Thyroid gland (tissue), 4 donors: ENCODE results near the gene ZBTB6. TPM values are rescaled to one million over a fixed set of nuclear protein-coding genes. Genes with fewer than 3 reads are reported as not detected.

ENCODE experiments used
- DNase-seq, 2 donors: peaks; one replicate each; pipeline ENCODE4 v3.0.0-alpha.2; 2019
- H3K27ac ChIP-seq, 3 donors: fragments of 200-600 bp; sonication (generic); 1 replicate in 2 of 3; 2 replicates in 1 of 3; pipeline ENCODE4 v1.5.1; 2016 to 2019; ENCODE audit warnings: mild to moderate bottlenecking in 1 of 3, moderate library complexity in 1 of 3
- H3K27me3 ChIP-seq: fragments of 200-600 bp; sonication (generic); one replicate; pipeline ENCODE4 v1.5.1; 2019
- H3K36me3 ChIP-seq, 2 donors: fragments of 200-600 bp; sonication (generic); one replicate each; pipeline ENCODE4 v1.5.1; 2016 to 2019
- H3K4me1 ChIP-seq, 2 donors: fragments of 200-600 bp; sonication (generic); one replicate each; pipeline ENCODE4 v1.5.1; 2017 to 2019
- H3K4me3 ChIP-seq, 3 donors: fragments of 200-600 bp; sonication (generic); replicated peaks in 1 of 3; 1 replicate in 2 of 3; 2 replicates in 1 of 3; pipeline ENCODE4 v1.5.1; 2016; ENCODE audit warnings: mild to moderate bottlenecking in 1 of 3
- H3K9me3 ChIP-seq: fragments of 200-600 bp; sonication (generic); one replicate; pipeline ENCODE4 v1.5.1; 2017
- CTCF ChIP-seq, 6 experiments: fragments of 200-600 bp in 3 of 6; fragments of 450-650 bp in 3 of 6; sonication (generic) in 3 of 6; IDR thresholded peaks; one replicate each; pipeline ENCODE4 v1.5.1; 2016 to 2019; ENCODE audit warnings: antibody characterized with exemption in 6 of 6, mild to moderate bottlenecking in 2 of 6, inconsistent platforms in 1 of 6, moderate library complexity in 1 of 6
- POLR2A ChIP-seq, 2 donors: fragments of 450-650 bp; IDR thresholded peaks; one replicate each; pipeline ENCODE4 v1.6.1; 2017; ENCODE audit warnings: antibody characterized with exemption in 2 of 2, mild to moderate bottlenecking in 2 of 2, moderate library complexity in 1 of 2
- WGBS, 2 donors: methylation state at CpG; one replicate each; pipeline ENCODE4 v1.1.5; 2017; 5-methylcytosine and 5-hydroxymethylcytosine counted together
- intact Hi-C: fragments of 100-400 bp; cut with DNase I; formaldehyde crosslinking; loops from one replicate; pipeline ENCODE4 v1.15.1; 2023
- total RNA-seq, 4 donors: library from RNA; depleted of rRNA; stranded (reverse); fragments of >200 nt; gene quantifications; one replicate each; pipeline ENCODE4 v1.2.3, GENCODE V29; 2016

The ZBTB6 gene
- total RNA-seq, 4 donors from 2014 or later, result 12.3 to 16.4 (median 14.2) TPM

- DNase-seq, result peak; percentile 97 to 98
- no peaks in the 10 kb centered on the region for H3K36me3 ChIP-seq
- intact Hi-C loops, result no loop called here
- TF ChIP-seq POLR2A (IDR thresholded peaks at IDR 0.05) (peak; percentile 85 to 93), CTCF (IDR thresholded peaks at IDR 0.05) (peak in 1 of 6 experiments; percentile 7)
- H3K4me3 ChIP-seq, result peak within 1 kb of the TSS; percentile 63 to 100 (median 89)
- no peaks in the 10 kb centered on the region for H3K9me3 ChIP-seq
- H3K27me3 ChIP-seq, result no peaks in the 10 kb centered on the region
- peak within 1 kb of the TSS; percentile 91 to 97 (median 94) for H3K27ac ChIP-seq
- 0 to 1% methylated on average over 25 to 41 of the region's 77 CpGs for WGBS, 2 donors
- H3K4me1 ChIP-seq, result peaks cover 16 to 32% of the 10 kb centered on the region in 2 donors
These were observed 8.1 kb downstream of the ZBTB6 start, which contains the start of gene RC3H2 for GRCh38 chr9:122904823-122905710. Gene RC3H2, minus strand, starts transcription at chr9:122905359. Its CDS starts 7,850 bp downstream, at chr9:122897509.

- intact Hi-C loops, result no loop called here
- DNase-seq, result peak; percentile 39 to 42
- TF ChIP-seq CTCF (IDR thresholded peaks at IDR 0.05) (no peak), POLR2A (IDR thresholded peaks at IDR 0.05) (no peak)
These were observed 8.7 kb downstream of the ZBTB6 start for GRCh38 chr9:122904466-122904822.

GRCh38 chr9:122900791-122901190 lies 12.3 kb downstream of the ZBTB6 start:
- no peak for DNase-seq
- H3K4me3 ChIP-seq, result no peak overlapping the region
- intact Hi-C loops, result no loop called here
- peaks cover 16 to 32% of the 10 kb centered on the region in 2 donors for H3K4me1 ChIP-seq
- no peak overlapping the region for H3K27ac ChIP-seq
- H3K27me3 ChIP-seq, result no peaks in the 10 kb centered on the region
- peaks cover 0 to 4% of the 10 kb centered on the region in 2 donors for H3K36me3 ChIP-seq
- no peaks in the 10 kb centered on the region for H3K9me3 ChIP-seq
- TF ChIP-seq CTCF (IDR thresholded peaks at IDR 0.05) (no peak), POLR2A (IDR thresholded peaks at IDR 0.05) (no peak)
- WGBS, 2 donors, result 67 to 73% methylated on average over 2 of the region's 2 CpGs

More at GRCh38 chr9:122904466-122904822, 8.7 kb downstream of the ZBTB6 start:
- H3K4me3 ChIP-seq, result peak overlapping the region; percentile 63 to 100 (median 89)
- 1 to 2% methylated on average over 8 of the region's 8 CpGs for WGBS, 2 donors
- H3K27me3 ChIP-seq, result no peaks in the 10 kb centered on the region
- H3K4me1 ChIP-seq, result peaks cover 16 to 32% of the 10 kb centered on the region in 2 donors
- H3K27ac ChIP-seq, result peak overlapping the region; percentile 91 to 97 (median 94)
- H3K9me3 ChIP-seq, result no peaks in the 10 kb centered on the region
- H3K36me3 ChIP-seq, result no peaks in the 10 kb centered on the region

- intact Hi-C loops, result no loop called here
- Histone ChIP-seq H3K4me1 (peaks cover 5 to 17% of the 10 kb centered on the region in 2 donors), H3K9me3 (no peaks in the 10 kb centered on the region), H3K27me3 (no peaks in the 10 kb centered on the region), H3K27ac (no peak overlapping the region), H3K36me3 (peaks cover 8% of the 10 kb centered on the region in 2 donors), H3K4me3 (no peak overlapping the region)
- 95 to 99% methylated on average over 1 of the region's 1 CpG for WGBS, 2 donors
- DNase-seq, result no peak
- TF ChIP-seq CTCF (IDR thresholded peaks at IDR 0.05), result no peak
- TF ChIP-seq POLR2A (IDR thresholded peaks at IDR 0.05), result no peak
These were observed 15.2 kb downstream of the ZBTB6 start for GRCh38 chr9:122897969-122898368.

GRCh38 chr9:122888480-122888879 lies 24.6 kb downstream of the ZBTB6 start:
- no peaks in the 10 kb centered on the region for H3K9me3 ChIP-seq
- H3K4me1 ChIP-seq, result no peaks in the 10 kb centered on the region
- H3K36me3 ChIP-seq, result peaks cover 37 to 41% of the 10 kb centered on the region in 2 donors
- 79 to 83% methylated on average over 3 of the region's 3 CpGs for WGBS, 2 donors
- H3K27ac ChIP-seq, result no peak overlapping the region
- intact Hi-C loops, result no loop called here
- no peak for DNase-seq
- no peaks in the 10 kb centered on the region for H3K27me3 ChIP-seq
- H3K4me3 ChIP-seq, result no peak overlapping the region
- TF ChIP-seq CTCF (IDR thresholded peaks at IDR 0.05) (no peak), POLR2A (IDR thresholded peaks at IDR 0.05) (no peak)
